Stimulated activated CD4-positive, alpha-beta T cell treated with anti-CD3 and anti-CD28 coated beads, Interleukin-1b, Interleukin-23, amount 100 ng/mL, for 1 hour (primary cell): Measurements from ENCODE around the gene KLHL40.

Experiments used
- DNase-seq, 2 donors: peaks; one replicate each; pipeline ENCODE4 v3.0.0-alpha.2; 2020; ENCODE audit warnings: low read depth in 2 of 2

The KLHL40 gene

DNA sequence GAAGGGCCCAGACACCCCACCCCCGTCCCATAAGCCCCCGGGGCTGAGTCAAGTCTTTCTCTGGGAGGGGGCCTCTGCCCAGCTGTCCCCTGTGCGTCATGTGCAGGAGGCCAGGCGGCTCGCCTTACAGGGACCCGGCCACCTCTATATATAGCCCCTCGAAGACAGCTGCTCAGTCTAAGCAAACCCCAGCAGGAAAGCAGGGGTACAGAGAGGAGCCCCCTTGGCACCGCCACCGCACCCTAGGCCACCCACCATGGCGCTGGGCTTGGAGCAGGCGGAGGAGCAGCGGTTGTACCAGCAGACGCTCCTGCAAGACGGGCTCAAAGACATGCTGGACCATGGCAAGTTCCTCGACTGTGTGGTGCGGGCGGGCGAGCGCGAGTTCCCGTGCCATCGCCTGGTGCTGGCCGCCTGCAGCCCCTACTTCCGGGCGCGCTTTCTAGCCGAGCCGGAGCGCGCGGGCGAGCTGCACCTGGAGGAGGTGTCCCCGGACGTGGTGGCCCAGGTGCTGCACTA lies at the start of gene KLHL40:
TSS of gene KLHL40 (plus strand) at position 175 of the 519 bp plus-strand sequence. CDS start at position 257, 82 bp downstream.
- no peak for DNase-seq

DNA sequence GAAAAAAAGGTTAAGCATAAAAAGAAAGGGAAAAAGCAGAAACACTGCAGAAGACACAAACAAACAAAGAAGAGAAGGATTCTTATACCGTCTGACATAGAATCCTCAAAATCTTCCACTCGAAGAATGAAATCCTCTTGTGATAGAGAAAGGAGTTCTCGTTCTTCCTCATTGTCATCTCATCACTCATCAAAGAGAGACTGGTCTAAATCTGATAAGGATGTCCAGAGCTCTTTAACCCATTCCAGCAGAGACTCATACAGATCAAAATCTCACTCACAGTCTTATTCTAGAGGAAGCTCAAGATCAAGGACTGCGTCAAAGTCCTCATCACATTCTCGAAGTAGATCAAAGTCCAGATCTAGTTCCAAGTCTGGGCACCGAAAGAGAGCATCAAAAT lies 48.3 kb upstream of the KLHL40 start:
- no peak for DNase-seq

DNA sequence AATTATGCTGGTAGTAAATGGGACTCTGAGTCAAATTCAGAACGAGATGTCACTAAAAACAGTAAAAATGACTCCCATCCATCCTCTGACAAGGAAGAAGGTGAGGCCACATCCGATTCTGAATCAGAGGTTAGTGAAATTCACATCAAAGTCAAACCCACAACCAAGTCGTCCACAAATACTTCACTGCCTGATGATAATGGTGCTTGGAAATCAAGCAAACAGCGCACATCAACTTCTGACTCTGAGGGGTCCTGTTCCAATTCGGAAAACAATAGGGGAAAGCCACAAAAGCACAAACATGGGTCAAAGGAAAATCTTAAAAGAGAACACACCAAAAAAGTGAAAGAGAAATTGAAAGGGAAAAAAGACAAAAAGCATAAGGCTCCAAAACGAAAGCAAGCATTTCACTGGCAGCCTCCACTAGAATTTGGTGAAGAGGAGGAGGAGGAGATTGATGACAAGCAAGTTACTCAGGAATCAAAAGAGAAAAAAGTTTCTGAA lies 46.9 kb upstream of the KLHL40 start:
- no peak for DNase-seq

GRCh38 chr3:42639192-42639591 lies 46.1 kb upstream of the KLHL40 start:
- DNase-seq: no peak

- no peak for DNase-seq
Observed at GRCh38 chr3:42640129-42640528, 45.2 kb upstream of the KLHL40 start.

GRCh38 chr3:42640771-42641370 lies 44.5 kb upstream of the KLHL40 start:
- no peak for DNase-seq

DNA sequence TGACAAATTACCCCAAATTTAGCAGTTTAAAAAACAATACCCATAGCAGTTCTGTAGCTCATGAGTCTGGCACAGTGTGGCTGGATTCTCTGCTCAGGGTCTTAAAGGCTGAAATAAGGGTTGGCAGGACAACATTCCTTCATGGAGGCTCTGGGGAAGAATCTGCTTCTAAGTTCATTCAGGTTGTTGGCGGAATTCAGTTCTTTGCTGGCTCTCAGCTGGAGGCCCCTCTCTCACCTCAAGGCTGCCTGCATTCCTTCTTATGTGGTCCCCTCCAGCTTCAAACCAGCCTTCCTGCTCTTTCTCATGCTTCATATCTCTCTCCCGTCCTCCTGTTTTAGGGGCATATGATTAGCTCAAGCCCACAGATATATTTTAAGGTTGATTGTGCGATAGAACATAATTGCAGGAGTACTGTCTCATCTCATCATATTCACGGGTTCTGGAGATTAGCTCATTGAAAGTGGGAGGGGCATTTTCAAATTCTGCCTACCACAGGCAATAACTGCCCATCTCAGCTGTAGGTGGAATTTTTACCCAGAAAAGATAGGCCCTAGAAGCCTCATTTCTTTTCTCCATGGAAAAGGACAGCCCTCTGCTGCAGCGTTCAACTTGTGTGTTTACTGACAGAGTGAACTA lies 37.4 kb upstream of the KLHL40 start:
- DNase-seq: no peak

DNA sequence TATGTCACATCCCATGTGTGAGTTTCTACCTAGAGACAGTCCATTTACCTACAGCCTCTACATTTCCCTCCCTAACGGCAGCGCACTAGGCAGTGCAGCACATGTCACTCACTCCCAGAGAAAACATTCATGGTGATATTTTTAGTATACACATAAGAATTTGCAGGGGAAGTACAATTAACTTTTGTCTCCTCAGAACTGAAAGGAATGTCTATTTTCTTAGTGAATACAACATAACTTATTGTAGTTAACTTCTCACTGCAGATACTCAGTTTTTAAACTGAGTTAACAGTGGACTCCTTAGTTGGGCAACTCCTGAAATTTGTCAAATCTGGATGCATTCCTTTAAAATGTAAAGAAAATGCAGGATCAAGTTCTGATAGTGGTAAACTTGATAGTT lies 36.3 kb upstream of the KLHL40 start:
- no peak for DNase-seq

GRCh38 chr3:42649783-42650182 lies 35.6 kb upstream of the KLHL40 start:
- DNase-seq: no peak

DNA sequence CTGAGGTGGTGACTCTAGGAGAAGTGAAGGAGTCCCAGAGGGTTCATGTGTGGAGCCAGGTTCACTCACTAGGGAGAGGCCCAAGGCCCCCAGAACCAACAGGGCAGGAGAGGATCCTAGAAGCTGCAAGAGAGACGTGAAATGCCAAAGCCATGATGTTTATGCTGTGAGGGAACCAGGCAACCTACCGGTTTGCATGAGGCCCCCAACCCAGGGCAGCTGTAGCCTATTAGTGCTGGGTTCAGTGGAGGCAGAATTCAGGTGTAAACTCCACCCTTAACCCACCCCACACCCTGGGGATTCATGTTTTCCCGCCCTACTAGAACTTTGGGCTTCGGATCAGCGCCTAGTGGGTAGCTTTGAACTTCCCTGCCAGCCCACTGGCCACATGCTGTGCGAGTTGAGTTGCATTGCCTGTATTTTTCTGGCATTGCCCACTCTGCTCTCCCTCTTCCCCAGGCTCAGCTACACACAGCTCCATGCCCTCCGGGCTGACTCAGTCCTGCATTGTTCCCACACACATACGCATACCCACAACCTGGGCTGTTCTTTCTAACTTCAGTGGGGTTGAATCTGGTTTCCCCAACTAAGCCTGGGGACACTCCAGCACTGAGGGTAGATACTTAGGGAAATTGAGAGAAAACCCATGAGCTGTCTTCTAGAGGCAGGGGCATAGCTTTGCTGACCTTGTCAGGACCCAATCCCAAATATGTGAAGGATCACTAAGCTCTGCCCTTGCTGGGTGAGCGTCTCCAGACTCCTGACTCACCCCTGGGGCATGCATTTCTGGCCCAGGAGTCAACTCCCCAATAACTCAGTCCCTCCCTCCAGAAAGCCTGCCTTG lies 33.9 kb upstream of the KLHL40 start:
- no peak for DNase-seq

DNA sequence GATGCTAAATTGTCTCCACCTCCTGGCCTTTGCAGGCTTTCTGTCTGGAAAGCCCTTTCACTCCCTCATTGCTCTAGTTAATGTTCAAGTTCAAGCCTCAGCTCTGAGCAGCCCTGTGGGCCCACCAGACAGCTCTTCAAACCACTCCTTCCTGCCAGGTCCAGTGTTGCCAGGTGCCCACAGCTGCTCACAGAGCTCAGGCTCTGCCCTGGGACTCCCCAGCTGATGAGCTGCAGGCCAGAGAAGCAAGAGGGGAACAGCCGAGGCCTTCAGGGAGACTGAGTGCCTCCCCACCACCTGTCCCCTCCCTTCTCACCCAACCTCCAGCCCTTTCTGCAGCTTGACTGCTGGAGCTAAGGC lies 33.1 kb upstream of the KLHL40 start:
- DNase-seq: no peak

- DNase-seq: no peak
Observed at GRCh38 chr3:42652611-42653302, 32.6 kb upstream of the KLHL40 start.

- DNase-seq: no peak
Observed at GRCh38 chr3:42653303-42653559, 32.1 kb upstream of the KLHL40 start.

GRCh38 chr3:42653560-42654330 lies 31.6 kb upstream of the KLHL40 start, which contains the start of gene ZBTB47:
Gene ZBTB47, plus strand, starts transcription at chr3:42653697. Its CDS starts 4,659 bp downstream, at chr3:42658356.
- no peak for DNase-seq

GRCh38 chr3:42654331-42655201 lies 30.8 kb upstream of the KLHL40 start:
- no peak for DNase-seq

DNA sequence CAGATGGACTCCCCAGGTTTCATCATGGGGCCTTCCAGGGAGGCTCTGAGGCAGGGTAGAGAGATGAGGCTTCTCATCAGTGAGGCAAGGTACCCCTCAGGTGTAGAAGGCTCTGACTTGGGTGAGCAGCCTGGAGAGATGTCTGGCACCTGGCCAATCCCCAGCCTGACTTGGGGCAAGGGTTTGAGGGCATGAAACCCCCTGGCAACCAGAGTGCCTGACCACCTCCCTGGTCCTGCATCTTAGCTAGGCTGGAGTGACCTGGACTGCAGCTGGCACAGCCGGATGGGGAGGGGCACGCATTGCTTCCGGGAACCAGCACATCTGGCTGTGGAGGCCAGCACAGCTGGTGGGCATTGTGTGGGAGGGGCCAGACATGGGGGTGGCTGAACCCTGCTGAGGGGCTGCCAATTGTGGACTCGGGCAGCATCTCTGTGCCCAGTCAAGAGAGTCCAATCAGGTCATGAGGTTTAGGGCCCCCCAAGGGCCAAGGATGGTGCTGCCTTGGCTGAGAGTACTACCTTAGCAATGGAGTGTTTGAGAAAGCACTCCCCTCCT lies 29.9 kb upstream of the KLHL40 start:
- DNase-seq: no peak

DNA sequence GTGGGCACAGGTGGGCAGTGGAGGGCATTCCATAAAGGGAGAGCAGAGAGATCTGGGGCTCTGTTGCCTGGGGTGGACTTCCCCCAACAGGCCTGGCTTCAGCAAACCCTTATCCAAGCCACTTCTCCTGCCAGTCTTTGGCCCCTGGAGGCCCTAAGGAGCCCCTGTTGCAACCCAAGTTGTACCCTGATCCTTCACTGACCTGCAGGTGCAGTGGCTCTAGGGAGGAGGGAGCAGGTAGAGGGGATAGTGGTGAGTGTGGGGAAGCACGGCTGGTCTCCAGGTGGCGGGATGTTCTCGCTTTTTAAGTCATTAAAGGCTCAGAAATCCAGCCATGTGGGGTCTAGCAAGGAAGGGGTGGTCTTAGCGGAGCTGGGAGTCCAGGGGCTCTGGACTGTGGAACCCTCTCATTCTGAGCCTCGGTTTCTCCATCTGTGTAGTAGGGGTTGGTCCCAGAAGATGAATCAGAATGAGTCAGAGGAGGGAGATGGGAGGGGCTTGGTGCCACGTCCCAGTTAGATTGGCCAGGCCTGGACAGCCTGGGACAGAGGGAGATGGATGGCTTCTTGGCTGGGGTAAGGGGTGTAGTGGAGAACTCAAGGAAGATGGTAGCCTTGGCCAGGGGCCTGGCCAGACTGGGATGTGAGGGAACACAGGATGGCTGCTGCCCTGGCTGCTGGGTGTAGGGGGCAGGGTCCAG lies 29.2 kb upstream of the KLHL40 start:
- no peak for DNase-seq

DNA sequence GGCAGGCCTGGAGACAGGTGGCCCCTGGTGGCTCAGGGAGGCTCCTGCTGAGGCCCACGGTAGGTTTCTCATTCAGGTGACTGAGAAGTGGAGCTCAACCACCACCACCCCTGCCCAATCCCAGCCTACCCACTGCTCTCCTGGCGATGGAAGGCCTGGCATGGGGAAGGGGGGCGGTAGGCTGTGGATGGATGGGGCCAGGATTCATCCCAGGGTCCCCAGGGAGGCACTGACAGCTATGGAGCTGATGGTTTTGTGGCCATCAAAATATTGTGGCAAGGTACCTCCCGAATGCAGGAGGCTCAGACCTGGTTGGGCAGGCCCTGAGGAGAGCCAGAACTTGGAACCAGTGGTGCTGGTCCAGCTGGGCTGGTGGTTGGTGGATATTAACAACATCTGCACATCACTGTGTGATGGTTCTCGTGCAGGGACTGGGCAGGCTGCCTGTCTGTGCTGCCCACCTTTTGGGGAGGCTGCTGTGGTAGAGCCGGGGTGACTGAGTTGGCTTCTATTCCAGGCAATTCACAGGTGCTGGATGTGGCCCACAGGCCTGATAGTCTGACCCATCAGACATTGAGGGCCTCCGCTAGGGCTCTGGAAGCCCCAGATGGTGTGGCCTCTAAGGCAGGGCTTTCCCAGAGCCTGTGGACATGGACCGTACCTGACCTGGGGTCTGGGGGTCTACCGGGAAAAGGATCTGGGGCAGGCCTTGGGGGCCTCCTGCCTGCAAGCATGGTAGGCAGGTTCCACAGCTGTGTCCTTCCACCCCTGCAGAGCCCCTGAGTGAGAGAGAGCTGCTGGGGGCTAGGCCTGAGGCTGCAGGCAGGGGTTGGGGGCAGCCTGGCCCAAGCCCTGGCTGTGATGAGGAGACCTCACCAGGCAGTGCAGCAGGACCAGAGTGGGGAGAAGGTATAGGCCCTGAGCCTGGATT lies 28.4 kb upstream of the KLHL40 start:
- no peak for DNase-seq
